NCI-H82 treated with DMSO at 0.1 percent for 48 hours (cell line): ENCODE results near the gene KCNMA1.

ENCODE experiments used
- DNase-seq: peaks from one replicate; lab custom pipeline; 2025; ENCODE audit not compliant: unreplicated experiment; lab: John Stamatoyannopoulos, UW

Gene KCNMA1

GRCh38 chr10:77313066-77313750 is 324.4 kb downstream of the KCNMA1 start:
- peak; percentile 82 for DNase-seq

DNA sequence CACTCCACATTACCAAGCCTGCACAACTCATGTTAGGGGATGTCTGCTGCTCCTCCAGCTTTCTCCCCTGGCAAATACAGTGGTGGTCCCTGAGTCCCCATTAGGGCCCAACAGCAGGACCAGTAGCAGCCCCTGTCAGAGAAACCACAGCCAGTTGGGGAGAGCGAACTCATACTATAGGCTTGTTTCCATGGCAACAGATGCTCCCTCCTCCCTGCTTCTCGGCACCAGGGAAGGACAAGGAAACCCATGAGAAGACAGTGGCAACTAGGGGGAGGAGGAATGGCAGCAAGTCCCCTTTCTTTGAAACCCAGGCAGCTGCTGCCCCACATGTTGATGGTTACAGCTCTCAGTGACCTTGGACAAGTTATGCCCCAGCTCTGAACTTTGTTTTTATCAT is 326.4 kb downstream of the KCNMA1 start:
- DNase-seq, result no peak

GRCh38 chr10:77310288-77310840 is 327.2 kb downstream of the KCNMA1 start:
- DNase-seq, result no peak

- DNase-seq, result no peak
Observed at GRCh38 chr10:77309509-77309908, 328.1 kb downstream of the KCNMA1 start.

GRCh38 chr10:77309092-77309491 is 328.5 kb downstream of the KCNMA1 start:
- no peak for DNase-seq

- DNase-seq, result peak; percentile 44
Observed at GRCh38 chr10:77308084-77308732, 329.4 kb downstream of the KCNMA1 start.

DNA sequence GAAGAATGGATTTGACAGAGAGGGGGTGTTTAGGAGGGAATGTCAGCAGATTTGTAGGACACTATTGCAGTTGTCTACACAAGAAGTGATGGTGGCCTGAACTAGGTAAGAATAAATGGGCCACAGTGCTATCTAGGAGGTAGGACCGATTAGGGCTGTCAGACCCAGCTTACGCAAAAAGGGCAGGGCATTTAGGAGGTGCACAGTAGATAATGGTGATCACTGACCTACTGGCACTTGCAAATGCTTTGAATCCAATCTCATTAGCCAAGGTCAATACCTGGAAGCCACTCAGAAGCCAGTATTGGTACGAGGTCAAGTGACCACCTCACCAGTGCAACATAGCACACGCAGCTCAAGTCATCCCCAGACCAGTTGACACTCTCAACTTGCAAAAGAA is 330.9 kb downstream of the KCNMA1 start:
- DNase-seq, result no peak

DNA sequence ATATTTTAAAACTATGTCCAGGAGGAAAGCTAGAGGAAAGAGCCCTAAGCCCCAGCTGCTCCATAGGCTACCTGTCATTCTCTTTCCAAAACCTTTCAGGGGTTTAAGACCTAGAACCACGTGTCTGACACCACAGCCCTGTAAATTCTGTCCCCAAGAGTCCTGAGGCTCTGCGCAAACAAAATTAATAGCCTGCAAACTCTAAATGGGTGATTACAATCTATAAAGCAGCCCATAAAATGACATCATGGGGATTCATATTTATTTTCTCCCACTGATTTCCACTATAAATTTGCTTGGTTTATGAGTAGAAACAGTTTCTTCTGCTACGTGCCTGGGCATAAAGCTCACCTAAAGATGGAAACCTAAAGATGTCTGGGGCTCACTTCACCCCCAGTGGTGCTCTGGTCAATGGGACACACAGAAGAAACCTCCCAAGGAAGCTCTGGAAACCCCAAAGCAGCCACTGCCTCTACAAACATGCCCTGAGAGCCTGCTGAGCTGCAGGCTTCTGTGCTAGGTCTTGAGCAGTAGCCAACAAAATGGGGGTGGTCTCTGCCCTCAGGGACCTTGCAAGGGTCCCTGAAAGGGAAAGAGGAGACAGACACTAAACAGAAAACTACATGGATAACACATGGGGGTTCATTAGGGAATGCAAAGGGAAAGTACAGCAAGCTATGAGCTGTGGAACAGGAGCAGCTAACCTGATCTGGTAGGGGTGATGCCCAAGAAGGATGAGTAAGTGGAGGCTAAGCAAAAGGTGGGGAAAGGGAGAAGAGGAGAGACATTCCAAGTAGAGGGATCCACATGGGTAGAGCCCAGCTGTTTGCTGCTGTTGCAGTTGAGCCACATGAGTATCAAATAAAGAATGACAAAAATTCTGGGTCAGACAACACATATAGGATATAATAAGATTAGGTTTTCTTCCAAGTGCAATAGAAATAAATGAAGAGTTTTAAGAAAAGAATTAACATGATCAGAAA is 331.7 kb downstream of the KCNMA1 start:
- no peak for DNase-seq

DNA sequence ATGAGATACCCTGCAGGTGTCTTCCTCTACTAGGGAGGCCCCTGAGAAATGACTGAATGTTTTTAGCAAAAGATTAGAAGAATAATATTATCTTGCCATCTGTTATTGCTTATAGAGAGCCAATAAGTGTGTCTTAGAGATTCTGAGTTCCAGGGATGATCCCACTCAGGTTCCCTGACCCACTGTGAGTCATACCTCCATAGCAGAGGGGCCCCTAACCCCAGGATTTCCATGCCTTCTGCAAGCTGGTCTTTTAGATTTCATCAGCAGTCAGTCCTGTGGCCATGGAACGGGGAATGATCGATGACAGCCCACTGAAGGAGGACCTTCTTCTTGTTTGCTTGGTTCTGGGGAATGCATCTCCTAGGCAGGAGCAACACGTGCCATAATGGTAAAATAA is 333.4 kb downstream of the KCNMA1 start:
- no peak for DNase-seq

- DNase-seq, result no peak
Observed at GRCh38 chr10:77301305-77301730, 336.3 kb downstream of the KCNMA1 start.

GRCh38 chr10:77300682-77301302 is 336.8 kb downstream of the KCNMA1 start:
- DNase-seq, result no peak

DNA sequence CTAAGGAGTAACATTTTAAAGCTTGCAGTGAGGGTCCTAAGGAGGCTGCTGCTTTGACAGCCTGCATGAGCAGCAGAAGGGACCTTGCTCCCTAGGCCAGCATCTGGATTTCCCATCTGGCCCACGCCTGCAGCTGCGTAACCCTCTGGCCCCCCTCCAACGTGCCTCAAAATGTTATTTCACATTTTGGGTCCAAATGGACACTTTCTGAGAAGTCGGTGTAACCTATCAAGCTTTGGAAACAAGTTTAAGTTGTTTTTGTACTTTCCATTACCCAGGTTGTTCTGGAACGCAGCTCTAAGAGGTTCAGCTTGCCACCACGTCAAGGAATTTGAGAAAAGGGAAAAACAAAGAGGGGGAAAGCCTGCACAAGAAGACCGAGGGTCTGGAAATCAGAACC is 338.3 kb downstream of the KCNMA1 start:
- no peak for DNase-seq

DNA sequence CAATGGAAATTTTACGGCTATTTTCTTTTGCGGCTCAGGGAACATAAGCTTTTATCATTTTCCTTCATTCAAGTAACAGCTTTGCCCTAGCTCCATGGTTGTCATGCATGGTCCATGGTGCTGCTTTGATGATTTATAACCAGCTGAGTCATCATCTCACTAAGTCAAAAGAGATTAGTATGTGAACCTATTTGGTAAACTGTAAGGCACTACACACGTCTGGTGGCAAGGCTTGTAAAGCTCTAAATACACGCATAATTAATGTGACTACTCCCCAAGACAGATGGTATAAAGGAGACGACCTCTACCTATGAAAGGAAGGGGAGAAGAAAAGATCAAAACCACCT is 340.2 kb downstream of the KCNMA1 start:
- DNase-seq, result no peak

DNA sequence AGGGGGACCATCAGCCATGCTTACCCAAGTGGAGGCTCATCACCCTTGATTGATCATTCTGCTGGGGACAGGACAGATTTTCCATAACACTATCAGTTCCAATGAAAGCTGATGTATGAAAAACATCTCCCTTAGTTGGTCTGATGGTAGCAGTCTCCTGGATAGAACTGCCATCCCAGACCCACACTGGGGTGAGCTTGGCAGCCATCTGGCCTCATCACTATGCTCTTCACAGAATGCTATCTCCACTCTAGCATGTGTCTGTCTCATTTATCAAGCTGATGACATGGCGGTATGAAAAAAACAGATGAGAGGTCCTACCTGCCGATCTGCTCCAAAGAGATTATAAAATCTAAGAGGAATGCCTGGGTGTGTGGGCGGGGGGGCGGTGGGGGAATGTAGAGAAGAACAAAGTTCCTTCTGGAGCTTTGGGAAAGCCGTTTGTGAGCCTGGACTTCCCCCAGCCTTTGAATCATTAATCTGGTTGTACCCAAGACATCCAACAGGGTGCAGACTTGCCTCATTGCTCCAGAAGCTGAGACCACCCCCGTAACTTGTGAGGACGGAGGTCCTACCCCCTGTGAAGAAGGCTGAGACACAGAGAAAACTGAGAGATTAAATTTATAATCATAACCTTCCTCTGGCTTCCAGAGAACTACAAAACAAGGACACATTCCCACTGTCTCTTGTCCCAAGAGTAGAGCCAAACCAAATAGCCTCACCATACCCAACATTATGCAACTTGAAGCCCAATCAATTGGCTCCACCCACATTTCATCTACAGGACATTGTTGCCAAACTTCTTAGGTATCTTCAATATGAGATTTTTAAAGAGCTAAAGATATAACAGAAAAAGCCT is 340.8 kb downstream of the KCNMA1 start:
- DNase-seq, result peak; percentile 12

- DNase-seq, result no peak
Observed at GRCh38 chr10:77293773-77294172, 343.8 kb downstream of the KCNMA1 start.

- no peak for DNase-seq
Observed at GRCh38 chr10:77293347-77293746, 344.3 kb downstream of the KCNMA1 start.

DNA sequence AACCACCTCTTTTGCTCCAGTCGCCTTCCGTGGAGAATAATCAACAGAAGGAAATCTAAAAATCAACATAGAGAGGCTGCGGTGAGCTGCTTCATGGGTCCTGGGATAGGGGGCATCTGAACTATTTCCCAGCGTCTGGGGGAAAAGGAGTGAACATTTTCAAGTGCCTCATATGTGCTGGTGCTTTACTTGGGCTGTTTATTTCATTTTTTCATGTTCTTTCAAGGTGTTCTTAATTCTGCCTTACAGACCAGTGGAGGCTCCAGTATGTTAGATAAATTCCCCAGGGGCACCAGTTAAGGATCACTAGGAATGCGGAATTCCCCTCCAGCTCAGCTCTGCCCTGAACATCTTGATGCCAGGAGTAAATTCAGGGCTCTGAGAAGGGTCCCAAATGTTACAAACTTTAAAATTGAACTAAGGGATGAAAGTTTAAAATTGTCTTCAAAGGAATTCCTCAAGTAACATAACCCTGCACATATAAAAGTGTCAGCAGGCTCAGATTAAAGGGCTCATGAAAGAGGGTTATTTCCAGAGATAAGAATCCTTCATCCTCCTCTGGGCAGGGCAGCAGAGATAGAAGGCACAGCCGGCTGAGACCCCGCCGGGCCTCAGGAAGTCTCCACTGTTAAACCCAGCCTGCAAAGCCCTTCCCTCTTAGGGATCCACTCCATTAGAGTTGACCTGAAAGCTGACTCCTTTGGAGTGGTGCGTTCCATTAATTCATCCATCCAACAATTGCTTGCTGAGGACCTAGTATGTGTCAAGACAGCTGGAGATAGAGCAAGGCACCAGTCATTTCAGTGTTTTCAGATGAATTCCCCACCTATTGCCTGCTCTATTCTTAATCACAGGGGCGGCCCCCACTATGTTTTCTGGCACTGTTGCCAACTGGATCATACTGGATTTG is 345.8 kb downstream of the KCNMA1 start:
- DNase-seq, result no peak

- DNase-seq, result no peak
Observed at GRCh38 chr10:77290528-77291155, 347.0 kb downstream of the KCNMA1 start.

GRCh38 chr10:77289790-77290189 is 347.8 kb downstream of the KCNMA1 start:
- no peak for DNase-seq
